ENCODE data around the gene UBAP1L.

Gene UBAP1L

DNA sequence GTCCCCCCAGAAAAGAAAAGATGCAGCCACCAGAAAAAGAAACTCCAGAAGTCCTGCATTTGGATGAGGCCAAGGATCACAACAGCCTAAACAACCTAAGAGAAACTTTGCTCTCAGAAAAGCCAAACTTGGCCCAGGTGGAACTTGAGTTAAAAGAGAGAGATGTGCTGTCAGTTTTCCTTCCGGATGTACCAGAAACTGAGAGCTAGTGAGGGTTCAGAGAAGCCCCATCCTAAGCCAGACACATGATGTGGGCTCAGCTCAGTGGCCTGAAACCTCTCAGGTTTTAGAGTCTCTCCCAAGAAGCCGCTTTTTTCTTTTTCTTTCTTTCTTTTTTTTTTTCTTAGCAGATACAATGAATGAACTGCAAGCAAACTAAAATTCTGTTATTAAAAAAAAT lies 62.0 kb downstream of the UBAP1L start:
- H3K4me3 ChIP-seq (ENCODE audit: low read length, poor library complexity, severe bottlenecking) = no peak overlapping the region
- H3F3A ChIP-seq (ENCODE audit: low read depth) = peaks cover 4% of the 10 kb centered on the region; the same call in 1 of the 2 replicates
- no peaks in the 10 kb centered on the region for H3K79me2 ChIP-seq (ENCODE audit: insufficient read depth, low read length)
- TF ChIP-seq, protein P1, sequence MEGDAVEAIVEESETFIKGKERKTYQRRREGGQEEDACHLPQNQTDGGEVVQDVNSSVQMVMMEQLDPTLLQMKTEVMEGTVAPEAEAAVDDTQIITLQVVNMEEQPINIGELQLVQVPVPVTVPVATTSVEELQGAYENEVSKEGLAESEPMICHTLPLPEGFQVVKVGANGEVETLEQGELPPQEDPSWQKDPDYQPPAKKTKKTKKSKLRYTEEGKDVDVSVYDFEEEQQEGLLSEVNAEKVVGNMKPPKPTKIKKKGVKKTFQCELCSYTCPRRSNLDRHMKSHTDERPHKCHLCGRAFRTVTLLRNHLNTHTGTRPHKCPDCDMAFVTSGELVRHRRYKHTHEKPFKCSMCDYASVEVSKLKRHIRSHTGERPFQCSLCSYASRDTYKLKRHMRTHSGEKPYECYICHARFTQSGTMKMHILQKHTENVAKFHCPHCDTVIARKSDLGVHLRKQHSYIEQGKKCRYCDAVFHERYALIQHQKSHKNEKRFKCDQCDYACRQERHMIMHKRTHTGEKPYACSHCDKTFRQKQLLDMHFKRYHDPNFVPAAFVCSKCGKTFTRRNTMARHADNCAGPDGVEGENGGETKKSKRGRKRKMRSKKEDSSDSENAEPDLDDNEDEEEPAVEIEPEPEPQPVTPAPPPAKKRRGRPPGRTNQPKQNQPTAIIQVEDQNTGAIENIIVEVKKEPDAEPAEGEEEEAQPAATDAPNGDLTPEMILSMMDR (conservative IDR thresholded peaks at IDR 0.05; ENCODE audit: low read length) = no peak
- no peak for TF ChIP-seq EZH2phosphoT487 (IDR thresholded peaks at IDR 0.05; ENCODE audit: borderline replicate concordance)
- H3K9me2 ChIP-seq (replicated peaks; ENCODE audit: low read depth, low read length) = no peaks in the 10 kb centered on the region
- H2AFZ ChIP-seq (ENCODE audit: low read length) = no peak overlapping the region
- H3K27me3 ChIP-seq (ENCODE audit: insufficient read depth, low read length, poor library complexity, severe bottlenecking) = no peaks in the 10 kb centered on the region
- peaks cover 53% of the 10 kb centered on the region for H3K4me1 ChIP-seq (ENCODE audit: insufficient read depth, low read length, poor library complexity, severe bottlenecking)
- no peaks in the 10 kb centered on the region for H3K9me3 ChIP-seq (ENCODE audit: insufficient read depth, low read depth, low read length)
- H3K9ac ChIP-seq (ENCODE audit: low read depth, low read length, poor library complexity, severe bottlenecking) = no peak overlapping the region
- H4K20me1 ChIP-seq (ENCODE audit: insufficient read depth, low read length, poor library complexity, severe bottlenecking) = no peaks in the 10 kb centered on the region
- H3K36me3 ChIP-seq (ENCODE audit: insufficient read depth, low read length) = no peaks in the 10 kb centered on the region
- no peak overlapping the region for H3K4me2 ChIP-seq (ENCODE audit: low read depth, low read length, poor library complexity, severe bottlenecking)

DNA sequence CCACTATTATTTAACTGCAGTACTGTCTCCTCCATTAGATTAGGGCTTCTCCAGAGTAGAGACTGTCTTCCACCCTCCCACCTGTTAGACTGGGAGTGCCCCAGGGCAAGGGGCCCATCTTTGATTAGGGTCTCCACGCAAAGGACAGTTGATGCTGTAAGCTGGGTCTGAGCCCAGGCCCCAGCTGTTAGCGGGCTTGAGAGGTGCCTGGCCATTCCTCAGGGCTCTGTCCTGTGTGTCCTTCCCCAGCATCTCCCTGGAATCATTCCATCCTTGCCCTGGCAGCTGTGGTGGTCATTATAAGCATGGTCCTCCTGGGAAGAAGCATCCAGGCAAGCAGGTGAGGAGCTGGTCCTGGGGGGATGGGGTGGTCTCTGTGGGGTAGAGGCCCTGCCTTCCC lies 63.7 kb downstream of the UBAP1L start:
- H3K9me3 ChIP-seq (ENCODE audit: insufficient read depth, low read depth, low read length) = no peaks in the 10 kb centered on the region

DNA sequence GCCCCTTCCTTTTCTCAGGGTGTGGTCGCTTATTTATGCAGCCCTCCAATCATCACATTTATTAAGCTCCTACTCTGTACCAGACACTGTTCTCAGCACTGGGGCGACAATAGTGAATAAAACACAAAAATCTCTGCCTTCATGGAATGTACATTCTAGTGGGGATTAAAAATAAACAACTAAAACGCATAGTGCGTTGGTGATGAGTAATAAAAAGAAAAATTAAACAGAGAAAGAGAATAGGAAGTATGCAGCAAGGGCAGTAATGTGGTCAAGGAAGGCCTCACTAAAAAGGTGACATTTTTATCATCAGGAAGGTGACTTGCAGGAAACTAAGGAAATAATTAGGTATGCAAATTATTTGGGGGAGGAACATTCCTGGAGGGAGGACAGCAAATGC lies 64.7 kb downstream of the UBAP1L start:
- H3K36me3 ChIP-seq (ENCODE audit: insufficient read depth, low read length) = no peaks in the 10 kb centered on the region
- H3K9me2 ChIP-seq (replicated peaks; ENCODE audit: low read depth, low read length) = no peaks in the 10 kb centered on the region
- H3F3A ChIP-seq (ENCODE audit: low read depth) = no peaks in the 10 kb centered on the region; the same call in 1 of the 2 replicates
- no peak overlapping the region for H3K9ac ChIP-seq (ENCODE audit: low read depth, low read length, poor library complexity, severe bottlenecking)
- H3K9me3 ChIP-seq (ENCODE audit: insufficient read depth, low read depth, low read length) = no peaks in the 10 kb centered on the region
- H2AFZ ChIP-seq (ENCODE audit: low read length) = no peak overlapping the region
- H3K27me3 ChIP-seq (ENCODE audit: insufficient read depth, low read length, poor library complexity, severe bottlenecking) = no peaks in the 10 kb centered on the region
- H3K4me1 ChIP-seq (ENCODE audit: insufficient read depth, low read length, poor library complexity, severe bottlenecking) = peaks cover 31% of the 10 kb centered on the region
- no peaks in the 10 kb centered on the region for H4K20me1 ChIP-seq (ENCODE audit: insufficient read depth, low read length, poor library complexity, severe bottlenecking)
- peak overlapping the region; percentile 8 for H3K4me2 ChIP-seq (ENCODE audit: low read depth, low read length, poor library complexity, severe bottlenecking)
- no peaks in the 10 kb centered on the region for H3K79me2 ChIP-seq (ENCODE audit: insufficient read depth, low read length)
- no peak for TF ChIP-seq EZH2phosphoT487 (IDR thresholded peaks at IDR 0.05; ENCODE audit: borderline replicate concordance)
- TF ChIP-seq, protein P1 (conservative IDR thresholded peaks at IDR 0.05; ENCODE audit: low read length) = no peak
- no peak overlapping the region for H3K4me3 ChIP-seq (ENCODE audit: low read length, poor library complexity, severe bottlenecking)

More for the DNA sequence above, 63.7 kb downstream of the UBAP1L start:
- Histone ChIP-seq H3K4me1 (ENCODE audit: insufficient read depth, low read length, poor library complexity, severe bottlenecking) (peaks cover 41% of the 10 kb centered on the region), H3K4me3 (ENCODE audit: low read length, poor library complexity, severe bottlenecking) (no peak overlapping the region), H3K36me3 (ENCODE audit: insufficient read depth, low read length) (no peaks in the 10 kb centered on the region), H3K27me3 (ENCODE audit: insufficient read depth, low read length, poor library complexity, severe bottlenecking) (no peaks in the 10 kb centered on the region), H3K4me2 (ENCODE audit: low read depth, low read length, poor library complexity, severe bottlenecking) (no peak overlapping the region), H2AFZ (ENCODE audit: low read length) (no peak overlapping the region), H4K20me1 (ENCODE audit: insufficient read depth, low read length, poor library complexity, severe bottlenecking) (no peaks in the 10 kb centered on the region), H3F3A (ENCODE audit: low read depth) (peaks cover 4% of the 10 kb centered on the region; the same call in 1 of the 2 replicates), H3K9me2 (replicated peaks; ENCODE audit: low read depth, low read length) (no peaks in the 10 kb centered on the region), H3K9ac (ENCODE audit: low read depth, low read length, poor library complexity, severe bottlenecking) (no peak overlapping the region), H3K79me2 (ENCODE audit: insufficient read depth, low read length) (no peaks in the 10 kb centered on the region)
- TF ChIP-seq, protein P1 (conservative IDR thresholded peaks at IDR 0.05; ENCODE audit: low read length) = no peak
- TF ChIP-seq EZH2phosphoT487 (IDR thresholded peaks at IDR 0.05; ENCODE audit: borderline replicate concordance) = no peak
